Measurements from ENCODE around the gene CDH15. TPM values are rescaled to one million over a fixed set of nuclear protein-coding genes. Genes with fewer than 3 reads are reported as not detected.

Gene CDH15
- total and polyA plus RNA-seq, 2 of the 13 experiments (the other 11 are each of a cell fraction or from before 2014, with no cell fraction given): 0.74 to 2.2 TPM

DNA sequence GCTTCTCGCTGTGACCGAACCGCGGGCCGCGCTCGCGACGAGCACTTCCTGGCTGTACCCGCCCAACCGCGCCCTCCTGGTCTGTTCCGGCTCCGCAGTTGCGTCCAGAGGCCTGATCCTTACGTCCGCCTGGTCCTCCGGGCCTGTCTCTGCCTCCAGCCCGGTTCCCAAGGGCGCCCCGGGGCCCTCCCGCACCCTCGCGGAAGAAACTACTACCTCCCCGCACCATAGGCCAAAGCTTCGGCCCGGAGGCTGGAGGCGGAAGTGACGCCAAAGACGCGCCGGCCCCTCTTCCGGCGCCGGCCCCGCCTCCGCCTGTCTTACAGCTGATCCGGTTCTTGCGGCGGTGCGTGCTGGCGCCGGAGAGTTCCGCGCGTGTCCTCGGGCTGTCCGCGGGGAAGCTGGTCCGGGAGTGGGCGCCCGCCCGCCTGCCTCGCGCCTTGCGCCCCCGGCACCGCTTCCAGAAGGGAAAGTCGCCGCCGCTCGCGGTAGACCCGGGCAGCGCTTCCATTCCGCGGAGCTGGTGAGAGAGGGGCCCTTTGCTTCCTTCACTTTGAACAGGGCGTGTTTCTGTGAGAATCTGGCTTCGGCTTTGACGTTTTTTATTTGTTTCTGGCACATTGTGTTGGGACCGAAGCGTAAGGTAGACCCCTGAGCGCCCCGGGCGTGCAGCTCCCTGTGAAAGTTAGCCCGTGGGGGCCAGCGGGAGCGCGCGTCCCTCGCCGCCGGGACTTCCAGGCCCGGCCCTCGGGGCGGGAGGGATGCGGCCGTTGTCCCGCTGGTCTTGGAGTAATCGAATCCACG lies 46.0 kb downstream of the CDH15 start, which contains the start of gene ZNF778 (continued):
- TF ChIP-seq, protein P1, sequence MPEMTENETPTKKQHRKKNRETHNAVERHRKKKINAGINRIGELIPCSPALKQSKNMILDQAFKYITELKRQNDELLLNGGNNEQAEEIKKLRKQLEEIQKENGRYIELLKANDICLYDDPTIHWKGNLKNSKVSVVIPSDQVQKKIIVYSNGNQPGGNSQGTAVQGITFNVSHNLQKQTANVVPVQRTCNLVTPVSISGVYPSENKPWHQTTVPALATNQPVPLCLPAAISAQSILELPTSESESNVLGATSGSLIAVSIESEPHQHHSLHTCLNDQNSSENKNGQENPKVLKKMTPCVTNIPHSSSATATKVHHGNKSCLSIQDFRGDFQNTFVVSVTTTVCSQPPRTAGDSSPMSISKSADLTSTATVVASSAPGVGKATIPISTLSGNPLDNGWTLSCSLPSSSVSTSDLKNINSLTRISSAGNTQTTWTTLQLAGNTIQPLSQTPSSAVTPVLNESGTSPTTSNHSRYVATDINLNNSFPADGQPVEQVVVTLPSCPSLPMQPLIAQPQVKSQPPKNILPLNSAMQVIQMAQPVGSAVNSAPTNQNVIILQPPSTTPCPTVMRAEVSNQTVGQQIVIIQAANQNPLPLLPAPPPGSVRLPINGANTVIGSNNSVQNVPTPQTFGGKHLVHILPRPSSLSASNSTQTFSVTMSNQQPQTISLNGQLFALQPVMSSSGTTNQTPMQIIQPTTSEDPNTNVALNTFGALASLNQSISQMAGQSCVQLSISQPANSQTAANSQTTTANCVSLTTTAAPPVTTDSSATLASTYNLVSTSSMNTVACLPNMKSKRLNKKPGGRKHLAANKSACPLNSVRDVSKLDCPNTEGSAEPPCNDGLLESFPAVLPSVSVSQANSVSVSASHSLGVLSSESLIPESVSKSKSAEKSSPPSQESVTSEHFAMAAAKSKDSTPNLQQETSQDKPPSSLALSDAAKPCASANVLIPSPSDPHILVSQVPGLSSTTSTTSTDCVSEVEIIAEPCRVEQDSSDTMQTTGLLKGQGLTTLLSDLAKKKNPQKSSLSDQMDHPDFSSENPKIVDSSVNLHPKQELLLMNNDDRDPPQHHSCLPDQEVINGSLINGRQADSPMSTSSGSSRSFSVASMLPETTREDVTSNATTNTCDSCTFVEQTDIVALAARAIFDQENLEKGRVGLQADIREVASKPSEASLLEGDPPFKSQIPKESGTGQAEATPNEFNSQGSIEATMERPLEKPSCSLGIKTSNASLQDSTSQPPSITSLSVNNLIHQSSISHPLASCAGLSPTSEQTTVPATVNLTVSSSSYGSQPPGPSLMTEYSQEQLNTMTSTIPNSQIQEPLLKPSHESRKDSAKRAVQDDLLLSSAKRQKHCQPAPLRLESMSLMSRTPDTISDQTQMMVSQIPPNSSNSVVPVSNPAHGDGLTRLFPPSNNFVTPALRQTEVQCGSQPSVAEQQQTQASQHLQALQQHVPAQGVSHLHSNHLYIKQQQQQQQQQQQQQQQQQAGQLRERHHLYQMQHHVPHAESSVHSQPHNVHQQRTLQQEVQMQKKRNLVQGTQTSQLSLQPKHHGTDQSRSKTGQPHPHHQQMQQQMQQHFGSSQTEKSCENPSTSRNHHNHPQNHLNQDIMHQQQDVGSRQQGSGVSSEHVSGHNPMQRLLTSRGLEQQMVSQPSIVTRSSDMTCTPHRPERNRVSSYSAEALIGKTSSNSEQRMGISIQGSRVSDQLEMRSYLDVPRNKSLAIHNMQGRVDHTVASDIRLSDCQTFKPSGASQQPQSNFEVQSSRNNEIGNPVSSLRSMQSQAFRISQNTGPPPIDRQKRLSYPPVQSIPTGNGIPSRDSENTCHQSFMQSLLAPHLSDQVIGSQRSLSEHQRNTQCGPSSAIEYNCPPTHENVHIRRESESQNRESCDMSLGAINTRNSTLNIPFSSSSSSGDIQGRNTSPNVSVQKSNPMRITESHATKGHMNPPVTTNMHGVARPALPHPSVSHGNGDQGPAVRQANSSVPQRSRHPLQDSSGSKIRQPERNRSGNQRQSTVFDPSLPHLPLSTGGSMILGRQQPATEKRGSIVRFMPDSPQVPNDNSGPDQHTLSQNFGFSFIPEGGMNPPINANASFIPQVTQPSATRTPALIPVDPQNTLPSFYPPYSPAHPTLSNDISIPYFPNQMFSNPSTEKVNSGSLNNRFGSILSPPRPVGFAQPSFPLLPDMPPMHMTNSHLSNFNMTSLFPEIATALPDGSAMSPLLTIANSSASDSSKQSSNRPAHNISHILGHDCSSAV (CRISPR knock-in tag; IDR thresholded peaks at IDR 0.05; ENCODE audit: borderline replicate concordance): no peak
- no peak for TF ChIP-seq ZNF10 (CRISPR knock-in tag; IDR thresholded peaks at IDR 0.05; ENCODE audit: borderline replicate concordance, low read depth)
- TF ChIP-seq, protein P2, sequence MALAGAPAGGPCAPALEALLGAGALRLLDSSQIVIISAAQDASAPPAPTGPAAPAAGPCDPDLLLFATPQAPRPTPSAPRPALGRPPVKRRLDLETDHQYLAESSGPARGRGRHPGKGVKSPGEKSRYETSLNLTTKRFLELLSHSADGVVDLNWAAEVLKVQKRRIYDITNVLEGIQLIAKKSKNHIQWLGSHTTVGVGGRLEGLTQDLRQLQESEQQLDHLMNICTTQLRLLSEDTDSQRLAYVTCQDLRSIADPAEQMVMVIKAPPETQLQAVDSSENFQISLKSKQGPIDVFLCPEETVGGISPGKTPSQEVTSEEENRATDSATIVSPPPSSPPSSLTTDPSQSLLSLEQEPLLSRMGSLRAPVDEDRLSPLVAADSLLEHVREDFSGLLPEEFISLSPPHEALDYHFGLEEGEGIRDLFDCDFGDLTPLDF (CRISPR knock-in tag; IDR thresholded peaks at IDR 0.05): peak; percentile 80
- TF ChIP-seq SUZ12 (IDR thresholded peaks at IDR 0.05; ENCODE audit: low read depth, low read length): no peak
- no peak for TF ChIP-seq MBNL3 (CRISPR knock-in tag; conservative IDR thresholded peaks at IDR 0.05)
- TF ChIP-seq, protein P3, sequence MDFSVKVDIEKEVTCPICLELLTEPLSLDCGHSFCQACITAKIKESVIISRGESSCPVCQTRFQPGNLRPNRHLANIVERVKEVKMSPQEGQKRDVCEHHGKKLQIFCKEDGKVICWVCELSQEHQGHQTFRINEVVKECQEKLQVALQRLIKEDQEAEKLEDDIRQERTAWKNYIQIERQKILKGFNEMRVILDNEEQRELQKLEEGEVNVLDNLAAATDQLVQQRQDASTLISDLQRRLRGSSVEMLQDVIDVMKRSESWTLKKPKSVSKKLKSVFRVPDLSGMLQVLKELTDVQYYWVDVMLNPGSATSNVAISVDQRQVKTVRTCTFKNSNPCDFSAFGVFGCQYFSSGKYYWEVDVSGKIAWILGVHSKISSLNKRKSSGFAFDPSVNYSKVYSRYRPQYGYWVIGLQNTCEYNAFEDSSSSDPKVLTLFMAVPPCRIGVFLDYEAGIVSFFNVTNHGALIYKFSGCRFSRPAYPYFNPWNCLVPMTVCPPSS (IDR thresholded peaks at IDR 0.05): no peak
- TF ChIP-seq, protein P4, sequence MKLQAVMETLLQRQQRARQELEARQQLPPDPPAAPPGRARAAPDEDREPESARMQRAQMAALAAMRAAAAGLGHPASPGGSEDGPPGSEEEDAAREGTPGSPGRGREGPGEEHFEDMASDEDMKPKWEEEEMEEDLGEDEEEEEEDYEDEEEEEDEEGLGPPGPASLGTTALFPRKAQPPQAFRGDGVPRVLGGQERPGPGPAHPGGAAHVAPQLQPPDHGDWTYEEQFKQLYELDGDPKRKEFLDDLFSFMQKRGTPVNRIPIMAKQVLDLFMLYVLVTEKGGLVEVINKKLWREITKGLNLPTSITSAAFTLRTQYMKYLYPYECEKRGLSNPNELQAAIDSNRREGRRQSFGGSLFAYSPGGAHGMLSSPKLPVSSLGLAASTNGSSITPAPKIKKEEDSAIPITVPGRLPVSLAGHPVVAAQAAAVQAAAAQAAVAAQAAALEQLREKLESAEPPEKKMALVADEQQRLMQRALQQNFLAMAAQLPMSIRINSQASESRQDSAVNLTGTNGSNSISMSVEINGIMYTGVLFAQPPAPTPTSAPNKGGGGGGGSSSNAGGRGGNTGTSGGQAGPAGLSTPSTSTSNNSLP (IDR thresholded peaks at IDR 0.05; ENCODE audit: low read depth, low read length): no peak
- TF ChIP-seq, protein P5, sequence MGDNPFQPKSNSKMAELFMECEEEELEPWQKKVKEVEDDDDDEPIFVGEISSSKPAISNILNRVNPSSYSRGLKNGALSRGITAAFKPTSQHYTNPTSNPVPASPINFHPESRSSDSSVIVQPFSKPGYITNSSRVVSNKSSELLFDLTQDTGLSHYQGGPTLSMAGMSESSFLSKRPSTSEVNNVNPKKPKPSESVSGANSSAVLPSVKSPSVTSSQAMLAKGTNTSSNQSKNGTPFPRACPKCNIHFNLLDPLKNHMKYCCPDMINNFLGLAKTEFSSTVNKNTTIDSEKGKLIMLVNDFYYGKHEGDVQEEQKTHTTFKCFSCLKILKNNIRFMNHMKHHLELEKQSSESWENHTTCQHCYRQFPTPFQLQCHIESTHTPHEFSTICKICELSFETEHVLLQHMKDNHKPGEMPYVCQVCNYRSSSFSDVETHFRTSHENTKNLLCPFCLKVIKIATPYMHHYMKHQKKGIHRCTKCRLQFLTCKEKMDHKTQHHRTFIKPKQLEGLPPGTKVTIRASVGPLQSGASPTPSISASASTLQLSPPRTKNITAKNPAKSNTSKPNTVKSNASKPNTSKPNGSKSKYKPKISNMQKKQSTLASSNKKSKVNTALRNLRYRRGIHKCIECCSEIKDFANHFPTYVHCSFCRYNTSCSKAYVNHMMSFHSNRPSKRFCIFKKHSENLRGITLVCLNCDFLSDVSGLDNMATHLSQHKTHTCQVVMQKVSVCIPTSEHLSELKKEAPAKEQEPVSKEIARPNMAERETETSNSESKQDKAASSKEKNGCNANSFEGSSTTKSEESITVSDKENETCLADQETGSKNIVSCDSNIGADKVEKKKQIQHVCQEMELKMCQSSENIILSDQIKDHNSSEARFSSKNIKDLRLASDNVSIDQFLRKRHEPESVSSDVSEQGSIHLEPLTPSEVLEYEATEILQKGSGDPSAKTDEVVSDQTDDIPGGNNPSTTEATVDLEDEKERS (CRISPR knock-in tag; IDR thresholded peaks at IDR 0.05): peak; percentile 47; the same call in 1 of the 2 replicates
- 0 out of 2 replicates have a peak, but pooled peaks have one; percentile 17 for TF ChIP-seq HNF4G (IDR thresholded peaks at IDR 0.05; ENCODE audit: borderline replicate concordance, low read depth, low read length)
- no peak; the same call in 1 of the 2 replicates for TF ChIP-seq HNF4G (CRISPR knock-in tag; IDR thresholded peaks at IDR 0.05; ENCODE audit: borderline replicate concordance, low read depth)
